NCI-H345 treated with DMSO at 0.1 percent for 48 hours (cell line): ENCODE results near the gene ACOX3.
A peak's percentile ranks its signal among the peaks of the same experiment; 100 is the strongest.

Source experiments
- DNase-seq: peaks from one replicate; lab custom pipeline; 2025; ENCODE audit not compliant: unreplicated experiment; lab: John Stamatoyannopoulos, UW

Gene ACOX3

GRCh38 chr4:8468746-8469535 lies 28.4 kb upstream of the ACOX3 start:
- peak; percentile 1 for DNase-seq

- DNase-seq, result no peak
Measured at GRCh38 chr4:8467016-8467415, 26.5 kb upstream of the ACOX3 start.

- no peak for DNase-seq
Measured at GRCh38 chr4:8465615-8466611, 25.4 kb upstream of the ACOX3 start.

GRCh38 chr4:8464381-8464780 lies 23.9 kb upstream of the ACOX3 start:
- DNase-seq, result no peak

- DNase-seq, result no peak
Measured at GRCh38 chr4:8463811-8464210, 23.3 kb upstream of the ACOX3 start.

GRCh38 chr4:8461616-8462015 lies 21.1 kb upstream of the ACOX3 start:
- no peak for DNase-seq

GRCh38 chr4:8461086-8461485 lies 20.6 kb upstream of the ACOX3 start:
- no peak for DNase-seq

- DNase-seq, result no peak
Measured at GRCh38 chr4:8459867-8460445, 19.4 kb upstream of the ACOX3 start.

GRCh38 chr4:8457646-8458252 lies 17.2 kb upstream of the ACOX3 start:
- no peak for DNase-seq

GRCh38 chr4:8453957-8454356 lies 13.4 kb upstream of the ACOX3 start:
- DNase-seq, result no peak

GRCh38 chr4:8451440-8452182 lies 11.1 kb upstream of the ACOX3 start:
- DNase-seq, result no peak

- no peak for DNase-seq
Measured at GRCh38 chr4:8446122-8446521, 5.6 kb upstream of the ACOX3 start.

- no peak for DNase-seq
Measured at GRCh38 chr4:8443801-8444200, 3.3 kb upstream of the ACOX3 start.

GRCh38 chr4:8442596-8443358 lies 2.3 kb upstream of the ACOX3 start:
- DNase-seq, result no peak

GRCh38 chr4:8441499-8442091 lies 1.1 kb upstream of the ACOX3 start:
- DNase-seq, result no peak

- DNase-seq, result no peak
Measured at GRCh38 chr4:8439914-8440491, 520 bp downstream of the ACOX3 start.

- no peak for DNase-seq
Measured at GRCh38 chr4:8439168-8439567, 1.4 kb downstream of the ACOX3 start.

- DNase-seq, result no peak
Measured at GRCh38 chr4:8438743-8439142, 1.8 kb downstream of the ACOX3 start.

GRCh38 chr4:8437281-8437680 lies 3.2 kb downstream of the ACOX3 start:
- no peak for DNase-seq
